GM12872 (cell line): ENCODE results near the gene NRXN3.

ENCODE experiments used
- TF ChIP-seq, protein P1 (sequence below): IDR thresholded peaks from 3 replicates; pipeline ENCODE4 v1.5.1; 2011; ENCODE audit warnings: low read depth, mild to moderate bottlenecking, low read length, moderate library complexity; ENCODE audit not compliant: insufficient read depth

Gene NRXN3

DNA sequence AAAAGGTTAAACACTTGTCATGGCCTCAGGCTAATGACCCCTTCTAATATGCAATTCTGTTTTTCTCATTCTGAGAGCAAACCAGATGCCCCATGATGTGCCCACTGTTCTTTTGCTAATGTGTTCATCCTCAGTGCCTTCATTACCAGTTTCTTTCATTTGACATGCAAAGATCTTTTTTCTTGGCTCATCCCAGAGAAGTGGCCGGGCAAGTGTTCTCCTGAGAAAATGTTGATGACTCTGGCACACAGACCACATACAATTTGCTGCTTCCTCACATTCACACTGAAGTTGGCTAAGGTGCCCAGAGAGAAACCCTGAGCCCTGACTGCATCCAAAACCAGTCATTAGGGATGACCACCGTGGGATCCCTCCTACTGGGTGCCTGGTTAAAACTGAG lies 1207.8 kb downstream of the NRXN3 start:
- TF ChIP-seq, protein P1, sequence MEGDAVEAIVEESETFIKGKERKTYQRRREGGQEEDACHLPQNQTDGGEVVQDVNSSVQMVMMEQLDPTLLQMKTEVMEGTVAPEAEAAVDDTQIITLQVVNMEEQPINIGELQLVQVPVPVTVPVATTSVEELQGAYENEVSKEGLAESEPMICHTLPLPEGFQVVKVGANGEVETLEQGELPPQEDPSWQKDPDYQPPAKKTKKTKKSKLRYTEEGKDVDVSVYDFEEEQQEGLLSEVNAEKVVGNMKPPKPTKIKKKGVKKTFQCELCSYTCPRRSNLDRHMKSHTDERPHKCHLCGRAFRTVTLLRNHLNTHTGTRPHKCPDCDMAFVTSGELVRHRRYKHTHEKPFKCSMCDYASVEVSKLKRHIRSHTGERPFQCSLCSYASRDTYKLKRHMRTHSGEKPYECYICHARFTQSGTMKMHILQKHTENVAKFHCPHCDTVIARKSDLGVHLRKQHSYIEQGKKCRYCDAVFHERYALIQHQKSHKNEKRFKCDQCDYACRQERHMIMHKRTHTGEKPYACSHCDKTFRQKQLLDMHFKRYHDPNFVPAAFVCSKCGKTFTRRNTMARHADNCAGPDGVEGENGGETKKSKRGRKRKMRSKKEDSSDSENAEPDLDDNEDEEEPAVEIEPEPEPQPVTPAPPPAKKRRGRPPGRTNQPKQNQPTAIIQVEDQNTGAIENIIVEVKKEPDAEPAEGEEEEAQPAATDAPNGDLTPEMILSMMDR: no peak

DNA sequence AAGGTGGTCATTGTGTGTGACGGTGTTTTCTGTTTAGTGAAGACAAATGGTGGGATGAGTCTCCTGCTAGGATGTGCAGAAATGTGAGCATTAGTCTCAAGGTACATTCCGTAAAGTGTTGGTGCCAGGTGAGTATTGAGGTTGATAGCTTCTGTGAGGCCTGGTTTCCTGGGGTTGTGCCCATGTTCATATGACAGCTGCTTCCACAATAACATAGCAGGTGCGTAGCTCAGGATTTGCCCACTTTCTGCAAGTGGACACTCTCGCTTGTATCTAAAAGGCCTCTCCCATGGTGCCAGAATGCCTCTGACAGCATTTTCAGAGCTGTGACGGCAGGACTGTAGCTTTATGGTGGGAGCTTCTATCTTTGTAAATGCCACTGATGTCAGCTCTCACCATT lies 1209.1 kb downstream of the NRXN3 start:
- TF ChIP-seq, protein P1: no peak

DNA sequence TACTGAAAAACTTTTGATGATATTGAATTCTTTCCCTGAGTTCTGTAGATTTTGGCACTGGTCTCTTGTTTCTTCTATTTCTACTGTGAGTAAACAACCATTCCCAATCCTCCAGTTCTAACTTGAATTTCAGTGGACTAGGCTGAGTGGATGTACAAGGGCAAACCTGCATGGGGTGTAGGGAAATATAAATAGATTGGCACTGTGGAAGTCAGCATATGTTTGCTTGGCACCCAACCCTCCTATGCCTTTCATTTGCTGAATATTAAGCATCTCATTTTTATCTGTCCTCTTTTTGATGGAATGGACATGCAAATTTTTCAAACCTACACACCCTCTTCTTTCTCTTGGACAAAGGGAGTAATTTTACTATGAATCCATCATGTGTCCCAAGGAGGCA lies 1212.9 kb downstream of the NRXN3 start:
- TF ChIP-seq, protein P1: no peak

DNA sequence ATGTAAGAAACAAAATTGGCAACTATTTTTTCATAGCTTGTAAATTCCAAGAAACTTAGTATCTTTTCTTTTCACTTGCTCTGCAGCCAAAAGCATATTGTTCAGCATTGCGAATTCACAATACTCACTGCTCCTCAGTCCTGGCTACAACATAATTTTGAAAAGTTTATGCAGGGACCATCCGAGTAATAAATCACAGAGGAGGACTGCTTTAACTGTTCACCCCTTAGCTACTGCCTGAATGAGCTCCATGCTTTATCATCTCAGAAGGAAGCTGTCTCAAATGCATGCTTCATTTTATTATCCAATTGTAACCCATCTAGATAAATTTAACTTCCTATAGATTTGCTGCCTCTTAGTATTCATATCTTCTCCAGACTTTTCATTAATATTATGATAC lies 1213.3 kb downstream of the NRXN3 start:
- TF ChIP-seq, protein P1: no peak

DNA sequence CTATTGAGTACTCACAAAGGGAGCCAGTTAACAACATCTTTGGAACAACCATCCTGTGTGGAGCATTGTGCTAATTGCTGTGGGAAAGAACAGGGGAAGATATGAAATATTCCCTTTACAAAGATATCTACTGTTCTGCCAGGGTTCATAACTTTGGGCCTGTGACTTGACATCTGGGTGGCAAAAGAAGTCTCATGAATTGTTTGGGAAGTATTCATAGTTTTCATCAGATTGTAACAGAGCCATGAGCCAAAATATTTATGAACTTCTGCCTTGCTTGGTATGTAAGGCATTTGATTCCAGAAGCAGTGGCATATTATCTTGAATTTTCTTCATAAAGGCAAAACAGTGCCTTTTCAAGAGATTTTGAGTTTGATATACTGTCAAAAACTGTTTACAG lies 1224.9 kb downstream of the NRXN3 start:
- TF ChIP-seq, protein P1: no peak

DNA sequence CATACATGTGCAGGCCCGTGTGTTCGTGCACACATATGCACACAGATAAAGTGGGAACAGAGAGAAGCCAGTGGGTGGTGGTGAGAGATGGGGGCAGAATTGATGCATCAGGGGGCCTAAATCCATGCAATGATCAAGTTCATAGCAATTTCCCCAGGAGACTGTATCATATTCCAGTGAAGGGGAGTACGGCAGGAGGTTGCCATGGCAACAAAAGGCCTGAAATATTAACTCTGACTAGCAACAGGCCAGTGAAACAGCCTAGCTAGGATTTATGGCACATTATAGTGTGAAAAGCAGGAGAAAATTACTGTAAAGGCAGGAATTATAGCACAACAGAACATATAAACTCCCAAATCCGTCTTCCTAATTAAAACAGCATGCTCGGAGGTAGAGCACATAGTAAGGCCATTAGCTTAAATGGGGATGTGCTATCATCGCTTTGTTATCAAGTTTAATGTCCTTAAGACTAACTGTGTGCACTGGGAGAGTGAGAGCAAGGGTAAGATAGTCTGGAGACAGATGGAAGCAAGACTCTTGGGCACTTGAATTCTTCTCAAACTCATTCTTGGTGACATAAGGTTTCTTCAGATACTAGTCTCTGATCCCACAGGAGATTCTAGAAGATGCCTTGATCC lies 1234.8 kb downstream of the NRXN3 start:
- TF ChIP-seq, protein P1: no peak

DNA sequence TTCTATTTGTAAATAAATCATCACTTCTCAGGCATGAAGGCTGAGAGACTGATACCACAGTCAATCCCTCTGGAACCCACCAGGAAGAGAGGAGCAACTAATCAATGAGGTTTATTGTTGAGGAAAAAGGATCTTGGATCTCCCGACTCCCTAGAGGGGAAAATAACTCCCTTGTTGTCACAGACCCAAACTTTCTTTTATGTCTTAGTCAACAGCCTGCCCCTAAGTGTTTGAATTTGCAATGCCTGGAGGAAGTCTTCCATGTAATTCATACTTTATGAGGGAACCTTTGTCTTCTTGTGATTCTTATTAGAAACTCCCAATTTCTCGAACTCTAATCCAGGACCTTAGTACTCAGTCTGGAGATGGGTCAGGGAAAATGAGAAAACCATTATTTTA lies 1235.3 kb downstream of the NRXN3 start:
- TF ChIP-seq, protein P1: no peak

DNA sequence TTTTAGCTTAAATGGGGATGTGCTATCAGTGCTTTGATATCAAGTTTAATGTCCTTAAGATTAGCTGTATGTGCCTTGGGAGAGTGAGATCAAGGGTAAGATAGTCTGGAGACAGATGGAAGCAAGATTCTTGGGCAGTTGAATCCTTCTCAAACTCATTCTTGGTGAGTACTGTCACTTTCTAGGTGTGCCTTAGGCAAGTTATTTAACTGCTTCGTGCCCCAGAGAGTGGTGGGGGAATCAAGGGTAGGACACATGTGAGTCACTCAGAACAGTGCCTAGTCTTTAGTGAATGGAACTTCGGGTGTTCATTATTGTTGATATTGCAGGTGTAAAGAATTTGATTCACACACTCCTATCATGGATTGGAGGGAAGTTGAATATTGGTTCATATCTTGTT lies 1237.4 kb downstream of the NRXN3 start:
- TF ChIP-seq, protein P1: no peak
